ENCODE results near the gene NCKAP5.

DNA sequence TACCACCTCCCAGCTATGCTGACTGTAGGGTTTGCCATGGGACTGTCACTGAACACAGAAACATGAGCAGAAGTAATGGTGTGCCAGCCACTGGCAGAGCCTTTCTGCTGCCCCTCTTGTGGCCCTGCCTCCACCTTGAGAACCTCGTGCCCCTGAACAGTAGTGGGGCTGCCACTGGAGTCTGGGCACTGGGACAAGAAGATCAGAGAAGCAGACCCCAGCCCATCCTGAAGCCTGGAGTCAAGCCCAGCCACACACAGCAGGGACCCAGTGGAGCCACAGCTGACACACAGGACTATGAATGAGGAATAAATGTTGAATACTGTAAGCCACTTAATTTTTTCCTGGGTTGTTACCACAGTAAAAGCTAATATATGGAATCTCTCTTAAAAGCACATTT, 159.6 kb downstream of the NCKAP5 start:
- TF ChIP-seq ZNF274 (IDR thresholded peaks at IDR 0.05; ENCODE audit: borderline replicate concordance, low read depth, low read length), result no peak
- TF ChIP-seq EZH2 (IDR thresholded peaks at IDR 0.05; ENCODE audit: borderline replicate concordance, low read depth, low read length), result no peak
- TF ChIP-seq, protein P1, sequence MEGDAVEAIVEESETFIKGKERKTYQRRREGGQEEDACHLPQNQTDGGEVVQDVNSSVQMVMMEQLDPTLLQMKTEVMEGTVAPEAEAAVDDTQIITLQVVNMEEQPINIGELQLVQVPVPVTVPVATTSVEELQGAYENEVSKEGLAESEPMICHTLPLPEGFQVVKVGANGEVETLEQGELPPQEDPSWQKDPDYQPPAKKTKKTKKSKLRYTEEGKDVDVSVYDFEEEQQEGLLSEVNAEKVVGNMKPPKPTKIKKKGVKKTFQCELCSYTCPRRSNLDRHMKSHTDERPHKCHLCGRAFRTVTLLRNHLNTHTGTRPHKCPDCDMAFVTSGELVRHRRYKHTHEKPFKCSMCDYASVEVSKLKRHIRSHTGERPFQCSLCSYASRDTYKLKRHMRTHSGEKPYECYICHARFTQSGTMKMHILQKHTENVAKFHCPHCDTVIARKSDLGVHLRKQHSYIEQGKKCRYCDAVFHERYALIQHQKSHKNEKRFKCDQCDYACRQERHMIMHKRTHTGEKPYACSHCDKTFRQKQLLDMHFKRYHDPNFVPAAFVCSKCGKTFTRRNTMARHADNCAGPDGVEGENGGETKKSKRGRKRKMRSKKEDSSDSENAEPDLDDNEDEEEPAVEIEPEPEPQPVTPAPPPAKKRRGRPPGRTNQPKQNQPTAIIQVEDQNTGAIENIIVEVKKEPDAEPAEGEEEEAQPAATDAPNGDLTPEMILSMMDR (IDR thresholded peaks at IDR 0.05 in 2 of 3, conservative IDR thresholded peaks at IDR 0.05 in 1 of 3; ENCODE audit: insufficient read depth in 2 of 3, low read depth in 1 of 3, low read length in 3 of 3), result no peak
- TF ChIP-seq, protein P2, sequence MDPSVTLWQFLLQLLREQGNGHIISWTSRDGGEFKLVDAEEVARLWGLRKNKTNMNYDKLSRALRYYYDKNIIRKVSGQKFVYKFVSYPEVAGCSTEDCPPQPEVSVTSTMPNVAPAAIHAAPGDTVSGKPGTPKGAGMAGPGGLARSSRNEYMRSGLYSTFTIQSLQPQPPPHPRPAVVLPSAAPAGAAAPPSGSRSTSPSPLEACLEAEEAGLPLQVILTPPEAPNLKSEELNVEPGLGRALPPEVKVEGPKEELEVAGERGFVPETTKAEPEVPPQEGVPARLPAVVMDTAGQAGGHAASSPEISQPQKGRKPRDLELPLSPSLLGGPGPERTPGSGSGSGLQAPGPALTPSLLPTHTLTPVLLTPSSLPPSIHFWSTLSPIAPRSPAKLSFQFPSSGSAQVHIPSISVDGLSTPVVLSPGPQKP (CRISPR knock-in tag; IDR thresholded peaks at IDR 0.05), result no peak
- TF ChIP-seq ZNF507 (tag; conservative IDR thresholded peaks at IDR 0.05), result no peak
- TF ChIP-seq EGR1 (conservative IDR thresholded peaks at IDR 0.05), result no peak
- TF ChIP-seq, protein P3, sequence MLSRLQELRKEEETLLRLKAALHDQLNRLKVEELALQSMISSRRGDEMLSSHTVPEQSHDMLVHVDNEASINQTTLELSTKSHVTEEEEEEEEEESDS (CRISPR knock-in tag; IDR thresholded peaks at IDR 0.05), result no peak
- no peak for TF ChIP-seq RCOR1 (IDR thresholded peaks at IDR 0.05; ENCODE audit: borderline replicate concordance in 1 of 2, low read depth in 2 of 2, low read length in 2 of 2)
- TF ChIP-seq ARNT (IDR thresholded peaks at IDR 0.05), result no peak
- no peak for TF ChIP-seq SREBF2 (CRISPR knock-in tag; IDR thresholded peaks at IDR 0.05)
- no peak for TF ChIP-seq POLR2A (conservative IDR thresholded peaks at IDR 0.05)

Measured in K562 (cell line).